Suppressor macrophage treated with lipopolysaccharide for 1 hour (primary cell): Measurements from ENCODE around the gene ANKRD26.
"Not testable (repeated sequence)": the region's sequence is repeated elsewhere in the genome, so short reads cannot be mapped to it uniquely, and the experiment has no call there.

Experiments used
- DNase-seq, 3 donors: peaks; one replicate each; pipeline ENCODE4 v3.0.0-alpha.2; 2020 to 2022

The ANKRD26 gene

GRCh38 chr10:27099916-27100812 is at the start of gene ANKRD26:
TSS of gene ANKRD26 (minus strand) at chr10:27100494. CDS start at chr10:27100326, 168 bp downstream.
- DNase-seq = peak; percentile 100

GRCh38 chr10:27147701-27148100 is 47.4 kb upstream of the ANKRD26 start:
- no peak for DNase-seq

DNA sequence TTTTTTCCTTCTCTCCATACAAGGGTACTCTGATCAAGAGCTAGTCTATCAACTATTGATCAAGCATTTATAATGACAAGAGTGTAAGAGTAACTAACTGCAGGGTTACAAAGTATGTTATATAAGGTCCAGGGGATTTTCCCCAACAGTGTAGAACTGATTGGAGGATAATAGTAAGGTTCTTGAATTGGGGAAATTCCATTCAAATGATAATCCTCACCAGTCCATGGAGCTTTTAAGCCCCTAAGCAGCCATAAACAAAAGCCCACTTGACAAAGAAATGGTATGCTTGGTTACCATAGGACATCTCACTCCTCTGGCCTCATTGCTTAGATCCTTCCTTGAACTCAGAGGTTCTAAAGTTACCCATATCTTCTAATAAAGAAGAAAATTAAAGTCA is 45.6 kb upstream of the ANKRD26 start:
- DNase-seq = peak in 1 of 3 donors; percentile 17

- DNase-seq = no peak
These were observed 43.4 kb upstream of the ANKRD26 start for GRCh38 chr10:27143686-27144085.

GRCh38 chr10:27138277-27138676 is 38.0 kb upstream of the ANKRD26 start:
- no peak for DNase-seq

- peak; percentile 33 to 52 (median 51) for DNase-seq
These were observed 34.1 kb upstream of the ANKRD26 start for GRCh38 chr10:27134371-27134770.

DNA sequence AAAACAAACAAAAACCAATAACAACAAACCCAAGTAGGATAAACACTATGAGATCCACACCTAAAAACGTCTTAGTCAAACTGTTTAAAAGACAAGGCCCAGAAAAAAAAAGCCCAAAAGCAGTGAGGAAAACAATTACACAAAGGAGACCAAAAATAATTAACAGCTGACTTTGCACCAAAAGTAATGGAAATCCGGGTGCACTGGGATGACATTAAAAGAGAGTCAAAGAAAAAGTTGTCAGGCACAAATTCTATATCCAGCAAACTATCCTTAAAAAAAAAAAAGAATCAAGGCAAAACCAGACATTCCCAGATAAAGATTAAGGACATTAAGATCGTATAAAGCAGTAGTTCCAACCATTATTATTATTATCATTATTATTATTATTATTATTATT is 7.9 kb upstream of the ANKRD26 start:
- no peak for DNase-seq

- DNase-seq = no peak
These were observed 4.6 kb upstream of the ANKRD26 start for GRCh38 chr10:27104919-27105318.

DNA sequence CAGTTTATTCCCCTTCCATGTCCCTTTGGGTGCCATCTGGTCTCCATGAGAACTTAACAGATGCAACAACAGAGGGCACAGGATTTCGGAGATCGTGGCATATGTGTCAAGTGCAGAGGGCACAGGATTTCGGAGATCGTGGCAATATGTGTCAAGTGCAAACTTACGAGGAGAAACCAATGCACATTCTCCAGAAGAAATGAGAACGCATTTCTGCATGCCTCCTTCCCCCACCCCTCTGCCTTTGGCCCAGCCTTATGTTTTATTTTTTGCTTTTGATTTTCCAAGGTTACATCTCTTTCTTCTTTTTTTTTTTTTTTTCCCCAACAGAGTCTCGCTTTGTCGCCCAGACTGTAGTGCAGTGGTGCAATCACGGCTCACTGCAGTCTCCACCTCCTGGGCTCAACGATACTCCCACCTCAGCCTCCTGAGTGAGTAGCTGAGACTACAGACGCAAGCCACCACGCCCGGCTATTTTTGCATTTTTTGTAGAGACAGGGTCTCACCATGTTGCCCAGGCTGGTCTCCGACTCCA is 586 bp upstream of the ANKRD26 start:
- no peak for DNase-seq

GRCh38 chr10:27099448-27099847 is 846 bp downstream of the ANKRD26 start:
- DNase-seq = no peak

DNA sequence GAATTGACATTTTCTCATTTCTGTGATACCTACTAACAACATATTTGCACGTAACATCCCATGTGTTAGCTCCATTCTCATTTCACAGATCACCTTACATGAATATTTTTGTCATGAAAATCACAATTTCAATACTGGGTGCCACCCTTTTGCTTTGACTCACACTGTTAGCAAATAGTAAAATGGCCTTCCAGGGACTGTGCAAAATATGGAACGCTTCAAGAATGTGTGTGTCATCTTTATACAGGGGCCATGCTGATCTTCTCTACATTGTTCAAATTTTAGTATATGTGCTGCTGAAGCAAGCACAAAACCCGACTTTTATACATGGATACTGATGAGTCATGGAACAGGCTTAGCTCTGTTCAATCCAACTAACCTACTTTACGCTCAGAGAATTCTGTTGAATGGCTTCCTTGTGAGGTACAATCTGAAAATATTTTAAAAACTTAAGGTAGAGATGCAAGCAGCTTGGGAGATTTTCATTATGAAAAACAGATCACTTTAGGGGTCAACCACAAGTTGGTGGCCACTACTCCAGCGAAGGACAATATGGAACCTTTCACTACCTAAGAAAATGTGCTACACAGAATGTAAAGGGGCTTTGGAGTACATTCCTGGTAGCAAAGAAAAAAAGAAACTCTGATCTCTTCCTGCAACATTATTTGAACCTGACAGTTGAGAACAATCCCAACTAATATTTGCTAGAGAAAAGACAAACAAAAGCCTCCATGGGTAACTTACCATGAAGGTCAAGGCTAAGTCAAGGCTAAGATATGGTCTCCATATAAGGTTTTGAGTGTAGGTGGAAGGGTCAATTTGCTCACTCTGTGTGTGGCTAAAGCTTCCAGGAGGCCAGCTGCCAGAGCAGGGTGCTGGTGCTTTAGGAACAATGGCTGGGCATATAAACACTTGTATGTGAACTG is 11.9 kb downstream of the ANKRD26 start:
- DNase-seq = no peak

DNA sequence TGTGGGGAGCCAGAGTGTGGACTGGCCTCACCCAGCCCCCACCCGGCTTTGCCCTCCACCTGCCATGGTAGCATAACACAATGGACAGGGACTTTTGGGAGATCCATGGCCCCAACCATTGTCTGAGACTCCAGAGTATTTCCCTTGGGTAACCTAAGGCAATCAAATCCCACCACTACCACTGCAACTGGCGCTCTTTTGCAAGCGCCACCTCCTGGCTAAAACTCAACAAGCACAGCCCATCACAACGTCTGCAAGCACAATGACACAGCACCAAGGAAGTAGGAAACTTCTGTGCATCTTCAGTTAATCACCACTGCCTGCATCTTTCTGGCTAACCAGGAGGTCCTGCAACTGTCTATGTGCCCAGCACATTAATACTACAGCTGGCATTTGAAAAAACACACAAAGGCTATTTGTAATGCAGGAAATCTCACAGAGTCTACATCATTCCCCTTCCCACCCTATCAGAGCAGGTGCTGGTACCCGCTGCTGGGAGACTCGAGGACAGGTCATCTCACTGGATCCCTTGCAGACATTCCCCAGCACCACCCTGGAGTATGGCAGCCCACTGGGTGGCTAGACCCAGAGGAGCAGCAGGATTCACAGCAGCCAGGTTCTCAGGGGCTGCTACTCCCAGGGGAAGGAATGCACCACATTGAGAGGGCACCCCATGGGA is 27.7 kb downstream of the ANKRD26 start:
- no peak for DNase-seq

- DNase-seq = no peak
These were observed 31.9 kb downstream of the ANKRD26 start for GRCh38 chr10:27068217-27068891.

DNA sequence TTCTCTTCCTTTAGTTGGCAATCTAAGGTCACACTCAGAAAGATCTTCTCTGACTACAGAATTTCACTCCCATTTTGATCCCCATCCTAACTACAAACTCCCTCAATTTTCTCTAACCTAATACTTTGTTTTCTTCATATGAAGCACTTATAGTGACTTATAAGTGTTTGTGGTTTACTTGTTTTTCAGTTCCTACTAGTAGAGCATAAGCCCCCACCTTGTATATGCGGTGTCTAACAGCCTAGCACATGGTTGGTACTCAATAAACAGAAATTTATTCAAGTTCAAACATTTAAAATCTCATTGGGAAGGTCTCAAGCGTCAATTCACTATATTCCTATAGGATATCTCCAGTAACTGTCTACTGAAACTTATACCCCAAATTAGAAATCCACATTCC is 35.2 kb downstream of the ANKRD26 start:
- no peak for DNase-seq

GRCh38 chr10:27052656-27053055 is 47.6 kb downstream of the ANKRD26 start:
- peak in 1 of 3 donors; percentile 10 for DNase-seq

DNA sequence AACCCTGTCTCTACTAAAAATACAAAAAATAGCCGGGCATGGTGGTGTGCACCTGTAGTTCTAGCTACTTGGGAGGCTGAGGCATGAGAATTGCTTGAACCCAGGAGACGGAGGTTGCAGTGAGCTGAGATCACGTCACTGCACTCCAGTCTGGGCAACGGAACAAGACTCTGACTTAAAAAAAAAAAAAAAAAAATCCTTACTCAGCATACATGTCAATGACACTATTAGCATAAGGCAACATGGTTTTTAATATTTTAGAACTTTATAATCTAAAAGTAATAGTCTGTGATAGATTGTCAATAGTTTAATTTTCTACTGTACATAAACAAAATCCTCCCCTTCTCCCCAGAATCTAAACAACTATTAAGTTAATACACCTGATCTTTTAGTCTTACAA is 55.0 kb downstream of the ANKRD26 start:
- DNase-seq = not testable (repeated sequence)

DNA sequence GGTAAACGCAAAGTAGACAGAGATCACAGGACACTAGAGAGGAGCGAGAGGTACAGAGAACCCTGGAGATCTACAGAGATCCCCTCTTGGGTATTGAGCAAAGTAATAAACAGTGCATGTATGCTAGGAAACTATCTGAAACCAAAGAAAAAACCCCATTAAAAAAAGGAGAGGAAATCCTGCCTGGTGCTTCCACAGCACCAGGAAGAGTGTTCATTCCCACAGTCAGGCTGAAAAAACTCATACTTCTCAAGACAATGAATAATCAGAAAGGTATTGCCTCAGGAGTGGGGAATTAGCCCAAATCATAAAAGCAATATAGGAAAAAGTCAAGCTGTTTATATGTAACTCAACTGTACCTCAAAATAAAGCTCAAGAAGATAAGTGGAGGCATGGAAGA is 59.1 kb downstream of the ANKRD26 start:
- DNase-seq = no peak

- no peak for DNase-seq
These were observed 62.1 kb downstream of the ANKRD26 start for GRCh38 chr10:27038168-27038567.

- peak in 1 of 3 donors; percentile 7 for DNase-seq
These were observed 65.1 kb downstream of the ANKRD26 start for GRCh38 chr10:27035163-27035562.

DNA sequence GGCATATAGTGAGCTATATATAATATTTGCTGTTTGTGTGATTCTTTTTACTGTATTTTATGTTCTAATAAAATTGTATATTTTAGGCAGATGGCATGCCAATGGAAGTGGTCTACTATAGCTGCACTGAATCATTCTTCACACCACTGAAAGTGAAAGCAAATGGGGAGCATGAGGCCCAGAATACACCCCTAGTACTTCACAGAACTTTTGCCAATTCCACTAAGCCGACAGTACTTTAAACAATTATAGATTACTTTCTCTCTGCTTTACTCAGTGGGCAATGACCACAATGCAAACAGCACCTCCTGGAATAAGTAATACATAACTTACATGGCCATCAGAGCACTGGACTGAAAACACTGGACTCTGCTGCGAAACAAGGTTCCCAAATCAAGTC is 70.2 kb downstream of the ANKRD26 start:
- DNase-seq = no peak

DNA sequence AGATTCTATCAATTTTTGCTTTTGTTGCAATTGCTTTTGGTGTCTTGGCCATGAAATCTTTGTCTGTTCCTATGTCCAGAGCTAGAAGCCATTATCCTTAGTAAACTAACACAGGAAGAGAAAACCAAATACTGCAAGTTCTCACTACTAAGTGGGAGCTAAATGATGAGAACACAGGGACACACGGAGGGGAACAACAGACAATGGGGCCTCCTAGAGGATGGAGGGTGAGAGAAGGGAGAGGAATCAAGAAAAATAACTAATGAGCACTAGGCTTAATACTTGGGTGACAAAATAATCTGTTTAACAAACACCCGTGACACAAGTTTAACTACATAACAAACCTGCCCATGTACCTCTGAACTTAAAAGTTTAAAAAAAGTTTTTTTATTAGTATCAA is 78.2 kb downstream of the ANKRD26 start:
- DNase-seq = no peak

DNA sequence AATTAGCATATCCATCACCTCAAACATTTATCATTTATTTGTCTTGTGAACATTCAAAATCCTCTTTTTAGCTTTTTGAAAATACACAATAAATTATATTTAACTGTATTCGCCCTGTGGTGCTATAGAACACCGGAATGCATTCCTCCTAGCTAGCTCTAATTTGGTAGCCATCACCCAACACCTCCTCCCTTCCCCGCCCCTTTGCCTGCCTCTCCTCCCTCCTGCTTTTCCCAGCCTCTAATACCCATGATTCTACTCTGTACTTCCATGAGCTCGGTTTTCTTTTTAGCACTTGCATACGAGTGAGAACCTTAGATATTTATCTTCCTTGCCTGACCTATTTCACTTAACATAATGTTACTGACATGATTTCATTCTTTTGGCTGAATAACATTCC is 80.1 kb downstream of the ANKRD26 start:
- DNase-seq = no peak
